Measurements from ENCODE around the gene PHF21B.

DNA sequence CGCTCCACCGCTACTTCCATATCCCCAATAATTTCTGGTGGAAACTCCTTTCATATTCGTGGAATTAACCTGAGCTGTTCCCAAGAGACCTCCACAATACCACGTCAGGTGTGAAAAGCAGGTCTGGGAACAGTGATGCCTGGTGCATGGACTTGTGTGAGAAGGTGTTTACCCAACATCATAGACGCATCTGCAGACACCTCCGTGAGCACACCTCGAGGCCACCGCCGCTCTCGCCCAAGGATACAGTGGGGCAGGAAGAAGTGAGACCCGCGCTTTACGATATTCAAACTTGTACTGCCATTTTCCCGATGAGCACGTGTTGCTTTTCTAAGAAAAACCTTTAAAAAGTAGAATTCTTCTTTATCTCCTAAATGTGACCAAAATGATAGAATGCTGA lies 8.2 kb downstream of the PHF21B start:
- TF ChIP-seq POLR2AphosphoS5 (IDR thresholded peaks at IDR 0.05; ENCODE audit: low read depth, low read length) (no peak), TAF1 (IDR thresholded peaks at IDR 0.05; ENCODE audit: borderline replicate concordance, insufficient read depth, low read length) (no peak), SIN3A (IDR thresholded peaks at IDR 0.05; ENCODE audit: borderline replicate concordance, insufficient read depth, low read length) (no peak)
- TF ChIP-seq, protein P1, sequence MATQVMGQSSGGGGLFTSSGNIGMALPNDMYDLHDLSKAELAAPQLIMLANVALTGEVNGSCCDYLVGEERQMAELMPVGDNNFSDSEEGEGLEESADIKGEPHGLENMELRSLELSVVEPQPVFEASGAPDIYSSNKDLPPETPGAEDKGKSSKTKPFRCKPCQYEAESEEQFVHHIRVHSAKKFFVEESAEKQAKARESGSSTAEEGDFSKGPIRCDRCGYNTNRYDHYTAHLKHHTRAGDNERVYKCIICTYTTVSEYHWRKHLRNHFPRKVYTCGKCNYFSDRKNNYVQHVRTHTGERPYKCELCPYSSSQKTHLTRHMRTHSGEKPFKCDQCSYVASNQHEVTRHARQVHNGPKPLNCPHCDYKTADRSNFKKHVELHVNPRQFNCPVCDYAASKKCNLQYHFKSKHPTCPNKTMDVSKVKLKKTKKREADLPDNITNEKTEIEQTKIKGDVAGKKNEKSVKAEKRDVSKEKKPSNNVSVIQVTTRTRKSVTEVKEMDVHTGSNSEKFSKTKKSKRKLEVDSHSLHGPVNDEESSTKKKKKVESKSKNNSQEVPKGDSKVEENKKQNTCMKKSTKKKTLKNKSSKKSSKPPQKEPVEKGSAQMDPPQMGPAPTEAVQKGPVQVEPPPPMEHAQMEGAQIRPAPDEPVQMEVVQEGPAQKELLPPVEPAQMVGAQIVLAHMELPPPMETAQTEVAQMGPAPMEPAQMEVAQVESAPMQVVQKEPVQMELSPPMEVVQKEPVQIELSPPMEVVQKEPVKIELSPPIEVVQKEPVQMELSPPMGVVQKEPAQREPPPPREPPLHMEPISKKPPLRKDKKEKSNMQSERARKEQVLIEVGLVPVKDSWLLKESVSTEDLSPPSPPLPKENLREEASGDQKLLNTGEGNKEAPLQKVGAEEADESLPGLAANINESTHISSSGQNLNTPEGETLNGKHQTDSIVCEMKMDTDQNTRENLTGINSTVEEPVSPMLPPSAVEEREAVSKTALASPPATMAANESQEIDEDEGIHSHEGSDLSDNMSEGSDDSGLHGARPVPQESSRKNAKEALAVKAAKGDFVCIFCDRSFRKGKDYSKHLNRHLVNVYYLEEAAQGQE (IDR thresholded peaks at IDR 0.05; ENCODE audit: insufficient read depth in 1 of 2, low read depth in 2 of 2, low read length in 2 of 2), result no peak

Data from PFSK-1 (cell line).